HFF-Myc (cell line): ENCODE data around the gene SGCE.
"Not testable (repeated sequence)": the region's sequence is repeated elsewhere in the genome, so short reads cannot be mapped to it uniquely, and the experiment has no call there.

Experiments used
- DNase-seq: peaks from one replicate; pipeline ENCODE4 v3.0.0-alpha.2; 2011; ENCODE audit warnings: low read depth; ENCODE audit errors: extremely low read depth
- H3K4me3 ChIP-seq: replicated peaks from 2 replicates; pipeline ENCODE4 v1.5.1; 2011; ENCODE audit warnings: low read depth, mild to moderate bottlenecking, control low read depth, low read length
- CTCF ChIP-seq: IDR thresholded peaks from 2 replicates; pipeline ENCODE4 v1.5.1; 2012; ENCODE audit warnings: mild to moderate bottlenecking, low read depth, low read length, control low read depth; ENCODE audit errors: missing control alignments

SGCE gene

GRCh38 chr7:94655848-94656657 lies at the start of gene SGCE:
Gene SGCE (minus strand): TSS chr7:94656133. CDS start chr7:94656098, 35 bp downstream.
- DNase-seq: no peak
- peak within 1 kb of the TSS; percentile 58 for H3K4me3 ChIP-seq
- peak; percentile 37 for TF ChIP-seq CTCF

- DNase-seq, H3K4me3 ChIP-seq: not testable (repeated sequence)
These were observed 49.5 kb upstream of the SGCE start for GRCh38 chr7:94705155-94706021.

- no peak for TF ChIP-seq CTCF
- no peak overlapping the region for H3K4me3 ChIP-seq
- DNase-seq: peak; percentile 12
These were observed 45.6 kb upstream of the SGCE start for GRCh38 chr7:94701555-94701973.

GRCh38 chr7:94700926-94701554 lies 45.1 kb upstream of the SGCE start:
- no peak for TF ChIP-seq CTCF

GRCh38 chr7:94698275-94698674 lies 42.3 kb upstream of the SGCE start:
- no peak for TF ChIP-seq CTCF

More at GRCh38 chr7:94700926-94701554, 45.1 kb upstream of the SGCE start:
- DNase-seq: no peak
- H3K4me3 ChIP-seq: no peak overlapping the region

GRCh38 chr7:94697035-94697974 lies 41.4 kb upstream of the SGCE start:
- H3K4me3 ChIP-seq: no peak overlapping the region
- no peak for TF ChIP-seq CTCF
- peak; percentile 75 for DNase-seq

More at GRCh38 chr7:94698275-94698674, 42.3 kb upstream of the SGCE start:
- DNase-seq: peak; percentile 65
- no peak overlapping the region for H3K4me3 ChIP-seq
